GM10847 (cell line): ENCODE measurements around the gene WDFY1.

ENCODE experiments used
- POLR2A ChIP-seq: IDR thresholded peaks from 2 replicates; pipeline ENCODE4 v1.6.1; 2011; ENCODE audit not compliant: insufficient read length; ENCODE audit errors: extremely low read depth

WDFY1 gene

DNA sequence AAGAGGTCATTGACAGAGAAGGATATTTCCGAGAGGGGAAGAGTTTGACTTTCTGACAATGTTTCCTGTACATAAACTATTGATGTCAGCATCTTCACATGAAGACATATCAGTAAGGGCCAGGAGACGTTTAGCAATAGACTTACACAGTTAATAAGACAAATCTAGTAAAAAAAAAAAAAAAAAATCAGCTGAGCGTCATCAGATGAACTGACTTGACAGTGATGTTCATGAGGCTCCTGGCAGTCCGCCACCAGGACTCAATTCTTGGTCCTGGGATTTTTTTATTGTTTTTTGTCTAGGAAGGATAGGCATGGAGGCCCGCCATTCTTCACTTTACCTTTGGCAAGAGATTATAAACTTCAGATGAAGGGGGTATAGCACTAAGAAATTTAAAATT is 26.6 kb upstream of the WDFY1 start:
- no peak for TF ChIP-seq POLR2A

DNA sequence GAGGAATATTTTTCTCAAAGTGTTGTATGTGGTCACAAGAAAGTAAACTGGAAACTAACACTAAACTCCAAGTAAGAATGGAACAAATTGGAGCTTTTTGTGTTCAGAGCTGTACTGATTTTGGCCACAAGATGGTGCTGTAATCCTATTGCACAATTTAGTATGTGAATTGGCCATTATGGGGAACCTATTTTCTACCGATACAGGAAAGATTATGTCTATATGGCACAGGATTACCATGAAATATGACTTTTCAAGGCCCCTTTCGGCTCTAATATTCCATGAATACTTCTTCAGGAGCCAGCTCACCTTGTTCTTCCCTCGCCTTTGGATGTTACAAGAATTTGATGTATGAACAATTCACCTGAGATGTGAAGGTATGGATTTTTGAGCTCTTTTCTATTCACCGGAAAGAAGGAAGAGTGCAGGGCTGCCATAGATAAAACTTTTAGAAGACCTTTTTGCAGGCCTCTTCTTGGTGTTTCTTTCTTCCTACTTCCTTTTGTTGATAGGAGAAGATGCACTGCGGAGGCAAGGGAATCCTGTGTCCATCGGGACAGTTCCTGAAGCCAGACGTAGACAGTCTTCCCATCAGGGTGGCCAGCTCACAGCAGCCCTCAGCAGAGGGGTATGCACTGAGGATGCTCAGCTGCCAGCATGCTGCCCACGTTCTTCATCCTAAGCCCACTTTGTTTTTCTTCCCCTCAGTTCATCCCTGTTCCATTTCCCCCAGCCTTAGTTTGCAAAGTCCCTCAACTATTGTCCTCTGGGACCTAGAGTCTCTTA is 25.4 kb upstream of the WDFY1 start:
- TF ChIP-seq POLR2A: no peak

DNA sequence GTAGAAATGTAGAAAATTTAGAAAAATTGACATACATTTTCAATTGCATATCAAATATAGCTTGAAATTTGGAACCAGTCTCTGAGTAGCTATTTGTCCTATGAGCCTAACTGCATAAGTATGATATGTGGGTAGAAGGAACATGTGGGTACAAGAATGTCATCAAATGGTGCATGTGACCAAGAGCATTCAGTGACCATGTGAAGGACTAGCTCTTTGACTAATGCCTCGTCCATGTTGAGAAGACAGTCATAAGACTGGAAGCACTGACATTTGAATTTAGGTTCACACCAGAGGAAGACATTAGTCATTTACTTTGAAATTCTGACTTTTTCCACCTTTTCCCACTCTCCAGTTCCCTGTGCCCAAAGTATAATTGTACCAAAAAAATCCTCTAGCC is 24.7 kb upstream of the WDFY1 start:
- no peak for TF ChIP-seq POLR2A

DNA sequence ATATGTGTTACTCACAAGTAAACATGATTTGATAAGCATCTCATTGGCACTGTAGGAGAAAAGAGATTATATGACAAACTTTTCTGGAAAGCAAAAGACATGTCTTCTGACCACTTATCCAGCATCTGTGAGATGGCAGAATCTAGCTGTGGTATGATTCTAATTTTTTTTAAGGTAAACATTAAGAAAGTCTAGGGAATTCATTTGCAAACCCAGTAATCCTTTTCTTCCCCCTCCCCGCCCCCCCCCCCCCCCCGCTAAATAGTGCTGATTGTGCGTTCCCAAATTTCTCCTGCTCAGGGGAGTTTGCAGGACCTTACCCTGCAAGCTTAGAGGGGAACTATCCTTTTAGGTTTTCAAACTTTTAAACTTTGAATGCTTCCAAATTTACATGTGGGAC is 24.2 kb upstream of the WDFY1 start:
- no peak for TF ChIP-seq POLR2A

GRCh38 chr2:223967981-223968380 is 22.8 kb upstream of the WDFY1 start:
- TF ChIP-seq POLR2A: no peak

- no peak for TF ChIP-seq POLR2A
Measured at GRCh38 chr2:223959688-223960087, 14.6 kb upstream of the WDFY1 start.

GRCh38 chr2:223957092-223957851 is 12.1 kb upstream of the WDFY1 start, which contains the start of gene MRPL44:
MRPL44 (plus strand) TSS chr2:223957463; CDS start chr2:223957473, 10 bp downstream.
- peak; percentile 56 for TF ChIP-seq POLR2A

GRCh38 chr2:223956300-223956699 is 11.2 kb upstream of the WDFY1 start:
- no peak for TF ChIP-seq POLR2A

DNA sequence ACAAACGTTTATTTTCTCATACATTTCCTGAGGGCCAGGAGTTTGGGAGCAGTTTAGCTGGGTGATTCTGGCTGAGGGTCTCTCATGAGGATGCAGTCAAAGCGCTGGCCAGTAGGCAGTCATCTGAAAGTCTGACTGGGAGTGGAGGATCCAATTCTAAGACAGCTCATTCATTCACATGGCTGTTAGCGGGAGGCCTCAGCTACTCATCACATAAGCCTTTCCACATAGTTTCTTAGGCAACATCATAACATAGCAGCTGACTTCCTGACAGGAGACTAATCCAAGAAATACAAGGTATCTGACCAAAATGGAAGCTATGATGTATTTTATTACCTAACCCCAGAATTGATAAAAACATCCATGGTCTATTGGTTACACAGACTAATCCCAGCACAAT is 9.3 kb upstream of the WDFY1 start:
- TF ChIP-seq POLR2A: no peak

- TF ChIP-seq POLR2A: no peak
Measured at GRCh38 chr2:223952280-223952968, 7.3 kb upstream of the WDFY1 start.

DNA sequence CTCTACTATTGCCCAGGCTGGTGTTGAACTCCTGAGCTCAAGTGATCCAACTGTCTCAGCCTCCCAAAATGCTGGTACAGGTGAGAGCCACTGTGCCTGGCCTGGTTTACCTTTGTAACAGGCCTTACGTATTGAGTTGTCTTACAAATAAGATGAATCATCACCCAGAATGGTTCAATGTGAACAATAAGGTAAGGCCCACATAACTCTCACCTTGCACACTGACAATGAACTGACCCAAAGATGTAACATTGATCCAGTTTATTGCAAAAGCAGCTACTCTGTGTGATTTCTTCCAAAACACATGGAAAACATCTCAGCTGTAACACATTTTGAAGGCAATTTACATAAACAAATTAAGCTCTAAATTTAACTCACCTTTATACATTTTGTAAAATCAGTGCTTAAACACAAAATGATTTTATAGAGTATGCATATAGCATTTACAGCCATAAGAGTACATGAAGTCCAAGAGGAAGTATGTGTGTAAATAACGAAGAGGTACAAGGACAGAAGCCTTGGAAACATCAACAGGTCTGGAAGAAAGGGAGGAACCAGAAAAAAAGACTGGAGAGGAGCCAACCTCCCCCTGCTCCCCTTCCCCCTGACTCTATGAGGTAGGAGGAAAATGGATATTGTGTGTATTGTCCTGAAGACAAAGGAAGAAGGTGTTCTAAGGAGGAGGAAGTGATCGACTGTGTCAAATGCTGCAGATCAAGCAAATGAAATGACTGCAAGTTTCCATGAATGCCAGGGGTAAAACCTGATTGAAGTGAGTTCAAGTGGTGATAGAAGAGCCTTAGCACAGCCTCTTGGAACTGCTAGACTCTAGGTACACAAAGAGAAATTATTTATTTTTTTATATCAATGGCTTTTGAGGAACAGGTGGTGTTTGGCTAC is 5.6 kb upstream of the WDFY1 start:
- TF ChIP-seq POLR2A: no peak

DNA sequence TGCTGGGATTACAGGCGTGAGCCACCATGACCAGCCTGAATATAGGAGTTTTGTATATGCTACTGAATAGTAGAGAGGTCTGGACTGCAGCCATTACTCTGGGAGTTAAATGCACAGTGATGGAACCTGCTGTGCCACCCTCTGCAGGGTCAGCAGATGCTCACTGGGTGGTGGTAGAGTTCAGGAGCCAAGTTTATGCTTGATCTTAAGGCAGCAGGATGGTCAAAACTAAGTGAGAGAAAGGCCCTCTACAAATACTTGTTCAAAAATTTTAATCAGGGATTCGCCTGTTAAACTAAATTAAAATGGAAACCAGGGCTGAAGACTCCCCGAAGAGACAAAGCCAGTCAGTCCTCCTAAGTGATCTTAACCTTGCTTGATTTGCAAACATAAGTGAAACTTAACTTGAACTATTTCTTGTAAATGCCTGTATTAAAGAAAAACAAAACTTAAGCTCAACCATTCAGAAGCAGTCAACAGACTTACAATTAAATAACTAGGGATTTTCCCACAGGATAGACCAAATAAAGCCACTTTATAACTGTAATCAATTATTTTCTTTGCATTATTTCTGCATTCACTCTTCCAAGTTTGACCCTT is 4.2 kb upstream of the WDFY1 start:
- no peak for TF ChIP-seq POLR2A

- no peak for TF ChIP-seq POLR2A
Measured at GRCh38 chr2:223947711-223948205, 2.6 kb upstream of the WDFY1 start.

DNA sequence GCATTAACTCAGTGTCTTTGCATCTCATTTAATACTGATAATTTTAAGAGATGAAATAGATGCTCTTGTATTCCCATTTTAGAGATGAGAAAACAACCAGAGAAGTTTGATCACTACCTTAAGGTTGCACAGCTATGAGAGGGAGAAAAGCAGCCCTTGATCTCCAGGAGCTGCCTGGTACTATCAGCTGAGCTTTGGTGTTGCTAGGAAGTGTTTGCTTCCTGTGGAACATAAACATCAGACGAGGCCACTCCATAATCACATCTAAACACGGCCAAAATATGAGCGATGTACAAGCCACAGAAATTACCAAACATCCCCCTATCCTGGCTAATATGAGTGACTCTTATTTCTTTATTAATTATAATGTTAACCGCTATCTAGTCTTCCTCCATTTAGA is 620 bp upstream of the WDFY1 start:
- TF ChIP-seq POLR2A: no peak
